IMR-90 (cell line): ENCODE measurements around the gene CHIT1. TPM values are rescaled to one million over a fixed set of nuclear protein-coding genes. Genes with fewer than 3 reads are reported as not detected.
"Not testable (repeated sequence)": the region's sequence is repeated elsewhere in the genome, so short reads cannot be mapped to it uniquely, and the experiment has no call there.

Experiments
- ATAC-seq: fragments of 200-7000 bp; cut with Tn5 transposase; 2 replicates; pipeline ENCODE4 v1.9.1; 2020; ENCODE audit warnings: low read depth, mild to moderate bottlenecking, moderate library complexity
- BruUV-seq: library from RNA; stranded (reverse); fragments of 400-500 nt; replicated peaks from 2 replicates; lab custom pipeline; 2021; lab: Mats Ljungman, UMichigan
- CTCF ChIA-PET: fragments of 300-600 bp; formaldehyde crosslinking; extraction: SDS; loops from one replicate; lab custom pipeline; 2021; ENCODE audit warnings: antibody characterized with exemption; lab: Yijun Ruan, JAX
- POLR2A ChIA-PET: fragments of 300-600 bp; sonication (Branson Sonifier 250); formaldehyde crosslinking; loops from one replicate; lab custom pipeline; 2022; ENCODE audit warnings: antibody characterized with exemption; ENCODE audit not compliant: unreplicated experiment; lab: Charles Lee
- DNase-seq: peaks from one replicate; pipeline ENCODE4 v3.0.0; 2013
- H2AFZ ChIP-seq: replicated peaks from 2 replicates; pipeline ENCODE3; 2013; ENCODE audit warnings: low read length, mild to moderate bottlenecking; ENCODE audit not compliant: poor library complexity
- H2AK5ac ChIP-seq: 2 replicates; pipeline ENCODE4 v1.6.1; 2013; ENCODE audit warnings: low read depth, low read length, inconsistent platforms
- H2AK9ac ChIP-seq: replicated peaks from 2 replicates; pipeline ENCODE3; 2013; ENCODE audit warnings: mild to moderate bottlenecking, low read depth, low read length, moderate library complexity; ENCODE audit not compliant: poor library complexity
- H2BK120ac ChIP-seq: 2 replicates; pipeline ENCODE4 v1.6.1; 2013; ENCODE audit warnings: low read depth, low read length, inconsistent platforms
- H2BK15ac ChIP-seq: 3 replicates; pipeline ENCODE4 v1.6.1; 2013; ENCODE audit warnings: low read depth, low read length, inconsistent platforms
- H2BK20ac ChIP-seq: 2 replicates; pipeline ENCODE4 v1.6.1; 2013; ENCODE audit warnings: low read depth, mild to moderate bottlenecking, inconsistent platforms, low read length, moderate library complexity
- H2BK5ac ChIP-seq: 2 replicates; pipeline ENCODE4 v1.6.1; 2013; ENCODE audit warnings: mild to moderate bottlenecking, low read depth, low read length, inconsistent platforms; ENCODE audit not compliant: poor library complexity, severe bottlenecking
- H3K14ac ChIP-seq: replicated peaks from 2 replicates; pipeline ENCODE4 v1.6.1; 2013; ENCODE audit warnings: low read depth, low read length, inconsistent platforms
- H3K18ac ChIP-seq: 2 replicates; pipeline ENCODE4 v1.6.1; 2013; ENCODE audit warnings: low read depth, low read length, control low read depth
- H3K23ac ChIP-seq: 2 replicates; pipeline ENCODE4 v1.6.1; 2013; ENCODE audit warnings: low read depth, low read length, inconsistent platforms
- H3K27ac ChIP-seq: 2 replicates; pipeline ENCODE4 v1.5.1; 2013; ENCODE audit warnings: mild to moderate bottlenecking, control low read depth, low read length; ENCODE audit not compliant: insufficient read depth
- H3K27me3 ChIP-seq: 2 replicates; pipeline ENCODE4 v1.6.1; 2013; ENCODE audit warnings: low read length; ENCODE audit not compliant: control insufficient read depth, insufficient read depth
- H3K36me3 ChIP-seq: 2 replicates; pipeline ENCODE4 v1.6.1; 2013; ENCODE audit warnings: low read length, mixed read lengths; ENCODE audit not compliant: control insufficient read depth, insufficient read depth
- H3K4ac ChIP-seq: 2 replicates; pipeline ENCODE4 v1.6.1; 2013; ENCODE audit warnings: low read depth, low read length, inconsistent platforms
- H3K4me1 ChIP-seq: 2 replicates; pipeline ENCODE4 v1.6.1; 2013; ENCODE audit warnings: low read length, mixed read lengths; ENCODE audit not compliant: control insufficient read depth, insufficient read depth
- H3K4me2 ChIP-seq: 2 replicates; pipeline ENCODE4 v1.6.1; 2013; ENCODE audit warnings: low read depth, mild to moderate bottlenecking, control low read depth, low read length, moderate library complexity
- H3K4me3 ChIP-seq: 2 replicates; pipeline ENCODE4 v1.5.1; 2013; ENCODE audit warnings: low read depth, mild to moderate bottlenecking, control low read depth, low read length, moderate library complexity; ENCODE audit not compliant: insufficient read depth
- H3K56ac ChIP-seq: 2 replicates; pipeline ENCODE4 v1.6.1; 2013; ENCODE audit warnings: low read length, inconsistent platforms; ENCODE audit not compliant: insufficient read depth; ENCODE audit errors: extremely low read depth
- H3K79me1 ChIP-seq, 2 experiments: 2 replicates each; pipeline ENCODE4 v1.6.1; 2013; ENCODE audit warnings: low read length in 2 of 2, inconsistent platforms in 1 of 2, low read depth in 1 of 2
- H3K9ac ChIP-seq: 2 replicates; pipeline ENCODE4 v1.6.1; 2013; ENCODE audit warnings: low read depth, low read length, control low read depth
- H3K9me1 ChIP-seq: 2 replicates; pipeline ENCODE4 v1.6.1; 2013; ENCODE audit warnings: low read length, inconsistent platforms; ENCODE audit not compliant: insufficient read depth
- H3K9me3 ChIP-seq: 2 replicates; pipeline ENCODE4 v1.6.1; 2013; ENCODE audit warnings: low read length; ENCODE audit not compliant: control insufficient read depth, insufficient read depth
- H4K20me1 ChIP-seq: 2 replicates; pipeline ENCODE4 v1.6.1; 2013; ENCODE audit warnings: low read length, inconsistent platforms; ENCODE audit not compliant: insufficient read depth
- H4K5ac ChIP-seq: 2 replicates; pipeline ENCODE4 v1.6.1; 2013; ENCODE audit warnings: mild to moderate bottlenecking, low read depth, low read length, control low read depth
- H4K8ac ChIP-seq, 2 experiments: 2 replicates each; pipeline ENCODE4 v1.6.1; 2013; ENCODE audit warnings: low read depth in 2 of 2, low read length in 2 of 2, control low read depth in 1 of 2, inconsistent platforms in 1 of 2
- H4K91ac ChIP-seq: 2 replicates; pipeline ENCODE4 v1.6.1; 2013; ENCODE audit warnings: low read depth, low read length, inconsistent platforms; ENCODE audit not compliant: insufficient read depth
- MAFK ChIP-seq: IDR thresholded peaks from 2 replicates; pipeline ENCODE4 v1.6.1; 2012; ENCODE audit warnings: low read depth, low read length, improper control_type of control experiment
- MXI1 ChIP-seq: IDR thresholded peaks from 2 replicates; pipeline ENCODE4 v1.6.1; 2012; ENCODE audit warnings: low read depth, mild to moderate bottlenecking, low read length, moderate library complexity, borderline replicate concordance
- RCOR1 ChIP-seq: IDR thresholded peaks from 2 replicates; pipeline ENCODE4 v1.6.1; 2012; ENCODE audit warnings: mild to moderate bottlenecking, low read length, improper control_type of control experiment; ENCODE audit not compliant: insufficient replicate concordance
- RFX5 ChIP-seq: IDR thresholded peaks from 2 replicates; pipeline ENCODE4 v1.8.0; 2012; ENCODE audit warnings: low read depth, mild to moderate bottlenecking, low read length, moderate library complexity
- WGBS, 2 experiments: methylation state at CpG; one replicate each; pipeline versions ENCODE4 v1.1.5 to v1.1.7; 2013; ENCODE audit warnings: missing lambda C conversion rate in 2 of 2; ENCODE audit not compliant: insufficient read length in 1 of 2; ENCODE audit errors: extremely low coverage in 2 of 2; 5-methylcytosine and 5-hydroxymethylcytosine counted together
- dilution Hi-C: fragments of 300-500 bp; cut with HindIII; formaldehyde crosslinking; loops from one replicate; pipeline ENCODE4 v1.14.3; 2018; ENCODE audit warnings: low sequenced_read_pairs; ENCODE audit not compliant: unreplicated experiment
- in situ Hi-C: fragments of 300-500 bp; cut with MboI; formaldehyde crosslinking; loops from 3 replicates; pipeline ENCODE4 v1.14.3; 2019; ENCODE audit warnings: low sequenced_read_pairs, inconsistent platforms, mixed read lengths
- intact Hi-C: fragments of 100-400 bp; cut with micrococcal nuclease; formaldehyde crosslinking; loops from 2 replicates; pipeline ENCODE4 v1.10.0; 2022
- polyA plus RNA-seq, 3 experiments: library from polyadenylated mRNA; depleted of rRNA; stranded (reverse); fragments of >200 nt; gene quantifications; 2 replicates each; pipeline ENCODE4 v1.2.3, GENCODE V29; 2012; ENCODE audit warnings: low replicate concordance in 1 of 3
- total RNA-seq: library from RNA; depleted of rRNA; stranded (reverse); fragments of >200 nt; gene quantifications from 2 replicates; pipeline ENCODE4 v1.2.3, GENCODE V29; 2012

Gene CHIT1
- total and polyA plus RNA-seq, 2 of the 4 experiments (the other 2 are of a cell fraction), result not detected

DNA sequence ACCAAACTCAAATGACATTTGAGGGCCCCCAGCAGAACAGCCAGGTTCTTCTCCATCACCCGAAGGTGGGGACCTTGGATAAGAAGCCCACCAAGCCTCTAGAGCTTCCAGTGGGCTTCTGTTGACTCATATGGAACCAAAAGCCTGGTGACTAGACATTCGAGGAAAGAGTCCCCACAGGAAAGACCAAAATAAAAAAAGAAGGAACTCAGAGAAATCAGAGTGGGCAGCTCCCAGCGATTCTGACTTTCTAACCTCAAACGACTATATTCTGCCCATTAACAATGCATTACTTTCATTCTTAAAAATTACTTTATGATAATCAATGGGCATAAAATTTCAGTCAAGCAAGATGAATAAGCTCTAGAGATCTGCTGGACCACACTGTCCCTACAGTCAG, 9.6 kb upstream of the CHIT1 start (continued):
- no peak for TF ChIP-seq RCOR1
- TF ChIP-seq MXI1, result no peak
- TF ChIP-seq RFX5, result no peak

DNA sequence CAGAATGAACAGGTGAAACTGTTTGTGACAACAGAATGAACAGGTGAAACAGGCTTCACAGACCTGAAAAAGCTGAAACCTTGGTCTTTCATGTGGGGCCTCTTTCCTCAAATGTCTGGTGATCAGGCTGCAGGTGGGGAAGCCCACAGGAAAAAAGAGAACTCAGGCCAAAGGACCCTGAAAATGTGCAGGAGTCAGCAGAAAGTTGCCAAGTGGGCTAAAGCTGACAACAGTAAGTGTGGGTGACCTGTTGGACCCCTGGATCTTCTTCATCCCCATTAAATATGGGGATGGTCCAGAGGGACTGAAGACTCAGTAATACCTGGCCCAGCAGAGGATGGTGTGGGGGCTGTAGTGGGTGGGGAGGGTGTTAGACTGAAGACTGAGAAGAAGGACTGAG, 9.1 kb upstream of the CHIT1 start:
- Histone ChIP-seq H3K79me1 (no peaks in the 10 kb centered on the region), H3K14ac (no peak overlapping the region), H3K4me3 (no peak overlapping the region), H2BK5ac (no peak overlapping the region), H2BK120ac (no peak overlapping the region), H3K4ac (no peak overlapping the region), H3K9ac (no peak overlapping the region), H4K91ac (no peak overlapping the region), H3K23ac (no peak overlapping the region), H2AFZ (no peak overlapping the region), H3K36me3 (no peaks in the 10 kb centered on the region), H3K56ac (no peak overlapping the region), H4K5ac (no peak overlapping the region), H2BK20ac (no peak overlapping the region), H3K9me1 (no peaks in the 10 kb centered on the region), H3K27me3 (peaks cover 23% of the 10 kb centered on the region), H3K9me3 (peaks cover 9% of the 10 kb centered on the region), H2AK9ac (no peak overlapping the region), H4K8ac (no peak overlapping the region), H2AK5ac (no peak overlapping the region), H2BK15ac (no peak overlapping the region), H3K4me1 (no peaks in the 10 kb centered on the region), H3K27ac (no peak overlapping the region), H4K20me1 (no peaks in the 10 kb centered on the region), H3K4me2 (no peak overlapping the region), H3K18ac (no peak overlapping the region)
- ATAC-seq, result no peak
- no TSS peak for BruUV-seq
- intact Hi-C loops (no loop called here), dilution Hi-C loops (no loop called here), in situ Hi-C loops (no loop called here)
- ChIA-PET CTCF (interaction anchor here (0.6 kb wide), 1 partner anchor 100 kb away, joined by 3 read pairs; no protein-coding TSS in a partner anchor), POLR2A (no interaction called here)
- peak; percentile 48 for TF ChIP-seq MAFK
- TF ChIP-seq RFX5, result no peak
- DNase-seq, result no peak

DNA sequence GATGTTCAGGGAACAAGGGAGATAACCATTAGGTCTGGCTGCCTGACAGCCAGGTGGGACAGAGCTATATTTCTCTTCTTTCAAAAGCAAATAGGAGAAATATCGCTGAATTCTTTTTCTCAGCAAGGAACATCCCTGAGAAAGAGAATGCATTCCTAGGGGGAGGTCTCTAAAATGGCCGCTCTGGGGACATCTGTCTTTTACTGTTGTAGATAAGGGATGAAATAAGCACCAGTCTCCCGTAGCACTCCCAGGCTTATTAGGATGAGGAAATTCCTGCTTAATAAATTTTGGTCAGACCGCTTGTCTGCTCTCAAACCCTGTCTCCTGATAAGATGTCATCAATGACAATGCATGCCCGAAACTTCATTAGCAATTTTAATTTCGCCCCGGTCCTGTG, 5.4 kb upstream of the CHIT1 start:
- H2AFZ ChIP-seq, H3K23ac ChIP-seq, DNase-seq, H3K14ac ChIP-seq, POLR2A ChIA-PET, H2AK5ac ChIP-seq, H3K4me2 ChIP-seq, H2BK120ac ChIP-seq, H4K91ac ChIP-seq, BruUV-seq, intact Hi-C loops, H3K4me3 ChIP-seq, H2AK9ac ChIP-seq, dilution Hi-C loops, H3K9ac ChIP-seq, H3K9me1 ChIP-seq, H3K18ac ChIP-seq, H4K8ac ChIP-seq, H3K9me3 ChIP-seq, H3K56ac ChIP-seq, H3K79me1 ChIP-seq, CTCF ChIA-PET, ATAC-seq, H4K5ac ChIP-seq, H2BK15ac ChIP-seq, H3K4me1 ChIP-seq, in situ Hi-C loops, H2BK5ac ChIP-seq, H3K4ac ChIP-seq, H2BK20ac ChIP-seq, H3K36me3 ChIP-seq, H3K27ac ChIP-seq, H4K20me1 ChIP-seq: not testable (repeated sequence)
- peaks cover 40% of the 10 kb centered on the region for H3K27me3 ChIP-seq
- WGBS, 2 experiments, result no CpG with 5 or more reads among the region's 7 CpGs
